ENCODE data around the gene UBE2I. TPM values are rescaled to one million over a fixed set of nuclear protein-coding genes. Genes with fewer than 3 reads are reported as not detected.

UBE2I gene
- total and polyA plus RNA-seq, 2 donors (not counting 1 experiment from before 2014, with no cell fraction given) = 42.1 to 142 TPM

DNA sequence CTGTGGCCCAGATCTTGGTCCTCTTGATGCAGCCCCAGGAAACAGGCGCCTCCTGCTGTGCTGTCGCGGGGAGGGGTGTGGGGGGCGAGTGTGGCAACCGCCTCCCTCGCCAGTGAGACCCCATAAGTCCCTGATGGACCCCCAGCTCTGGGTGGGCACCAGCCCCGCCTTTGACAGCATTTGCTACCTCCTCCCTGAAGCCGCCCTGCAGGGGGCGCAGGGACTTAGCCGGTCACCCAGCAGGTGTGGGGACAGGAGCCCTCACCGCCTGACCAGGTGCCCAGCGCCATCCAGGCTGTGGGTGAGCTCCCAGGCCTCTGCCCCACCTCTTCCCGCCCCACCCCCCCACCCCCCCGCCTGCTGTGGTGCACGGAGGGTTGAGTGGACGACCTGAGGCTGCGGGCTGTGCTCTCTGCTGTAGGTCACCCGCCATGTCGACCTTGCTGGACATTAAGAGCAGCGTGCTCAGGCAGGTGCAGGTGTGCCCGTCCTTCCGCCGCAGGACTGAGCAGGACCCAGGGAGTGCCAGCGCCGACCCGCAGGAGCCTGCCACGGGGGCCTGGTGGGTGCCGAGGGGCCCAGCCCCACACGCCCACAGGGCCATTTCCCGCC, 28.8 kb downstream of the UBE2I start:
- H3K27me3 ChIP-seq (ENCODE audit: control insufficient read depth, insufficient read depth, low read length) = peaks cover 18% of the 10 kb centered on the region
- H3K4me2 ChIP-seq (ENCODE audit: extremely low read depth, insufficient read depth, low read length) = no peak overlapping the region
- no peak overlapping the region for H3K4me3 ChIP-seq (replicated peaks in 1 of 4; ENCODE audit: control extremely low read depth in 1 of 4, insufficient read depth in 1 of 4, low read depth in 3 of 4, low read length in 4 of 4)
- H2AFZ ChIP-seq (ENCODE audit: low read length) = no peak overlapping the region
- H3K9ac ChIP-seq (ENCODE audit: insufficient read depth, low read length) = no peak overlapping the region
- H4K20me1 ChIP-seq (ENCODE audit: control insufficient read depth, extremely low read depth, insufficient read depth, low read length) = no peaks in the 10 kb centered on the region
- H3K79me2 ChIP-seq (ENCODE audit: control insufficient read depth, insufficient read depth, low read length) = no peaks in the 10 kb centered on the region
- H3K4me1 ChIP-seq (ENCODE audit: control insufficient read depth, extremely low read depth, insufficient read depth, low read length) = no peaks in the 10 kb centered on the region
- no peaks in the 10 kb centered on the region for H3K9me3 ChIP-seq (ENCODE audit: control insufficient read depth, insufficient read depth, low read depth, low read length)
- no peaks in the 10 kb centered on the region for H3K36me3 ChIP-seq (ENCODE audit: control insufficient read depth, insufficient read depth, low read length)
- no peak overlapping the region for H3K27ac ChIP-seq (ENCODE audit: insufficient read depth, low read length)
- TF ChIP-seq CTCF (conservative IDR thresholded peaks at IDR 0.05 in 1 of 2, IDR thresholded peaks at IDR 0.05 in 1 of 2; ENCODE audit: low read depth in 1 of 2, low read length in 2 of 2) = peak in 1 of 2 donors; percentile 23
- no peak for TF ChIP-seq EZH2 (IDR thresholded peaks at IDR 0.05; ENCODE audit: low read length, missing control alignments)
- no peak for DNase-seq (ENCODE audit: low read depth in 2 of 2)

DNA sequence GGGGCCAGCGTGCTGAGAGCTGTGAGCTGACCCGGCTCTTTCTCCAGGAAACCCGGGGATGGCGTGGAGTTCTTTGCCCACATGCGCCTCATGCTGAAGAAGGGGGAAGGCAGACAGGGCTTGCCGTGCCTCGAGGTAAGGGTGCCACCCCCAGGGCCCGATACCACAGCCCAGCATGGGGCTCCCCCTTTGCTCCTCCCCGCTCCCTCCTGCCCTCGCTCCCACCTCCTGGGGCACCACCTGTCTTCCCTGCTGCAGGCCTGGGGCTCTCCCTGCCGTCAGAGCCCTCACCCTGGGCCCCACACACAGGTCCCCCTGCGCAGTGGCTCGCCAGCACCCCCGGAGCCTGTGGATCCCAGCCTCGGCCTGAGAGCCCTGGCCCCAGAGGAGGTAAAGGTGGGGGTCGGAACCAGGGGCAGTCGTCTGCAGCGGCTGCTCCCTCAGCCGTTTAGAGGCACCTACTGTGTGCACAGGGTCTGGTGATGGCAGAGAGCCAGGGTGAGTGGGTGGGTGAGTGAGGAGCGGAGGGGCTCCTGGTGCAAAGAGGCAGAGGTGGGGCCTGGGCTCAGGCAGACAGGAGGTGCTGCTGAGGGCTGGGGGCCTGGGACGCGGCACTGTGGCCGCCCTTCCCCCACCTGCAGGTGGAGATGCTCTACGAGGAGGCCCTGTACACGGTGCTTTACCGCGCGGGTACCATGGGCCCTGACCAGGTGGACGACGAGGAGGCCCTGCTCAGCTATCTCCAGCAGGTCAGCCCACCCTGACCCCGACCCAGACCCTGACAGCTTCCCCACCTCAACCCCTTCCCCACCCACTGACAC, 29.6 kb downstream of the UBE2I start:
- H4K20me1 ChIP-seq (ENCODE audit: control insufficient read depth, extremely low read depth, insufficient read depth, low read length) = no peaks in the 10 kb centered on the region
- no peak overlapping the region for H3K27ac ChIP-seq (ENCODE audit: insufficient read depth, low read length)
- H3K36me3 ChIP-seq (ENCODE audit: control insufficient read depth, insufficient read depth, low read length) = no peaks in the 10 kb centered on the region
- no peaks in the 10 kb centered on the region for H3K4me1 ChIP-seq (ENCODE audit: control insufficient read depth, extremely low read depth, insufficient read depth, low read length)
- H3K4me3 ChIP-seq (replicated peaks in 1 of 4; ENCODE audit: control extremely low read depth in 1 of 4, insufficient read depth in 1 of 4, low read depth in 3 of 4, low read length in 4 of 4) = no peak overlapping the region
- no peak overlapping the region for H3K4me2 ChIP-seq (ENCODE audit: extremely low read depth, insufficient read depth, low read length)
- no peaks in the 10 kb centered on the region for H3K9me3 ChIP-seq (ENCODE audit: control insufficient read depth, insufficient read depth, low read depth, low read length)
- no peak overlapping the region for H2AFZ ChIP-seq (ENCODE audit: low read length)
- H3K9ac ChIP-seq (ENCODE audit: insufficient read depth, low read length) = no peak overlapping the region
- H3K27me3 ChIP-seq (ENCODE audit: control insufficient read depth, insufficient read depth, low read length) = peaks cover 11% of the 10 kb centered on the region
- H3K79me2 ChIP-seq (ENCODE audit: control insufficient read depth, insufficient read depth, low read length) = no peaks in the 10 kb centered on the region
- TF ChIP-seq EZH2 (IDR thresholded peaks at IDR 0.05; ENCODE audit: low read length, missing control alignments) (no peak), CTCF (conservative IDR thresholded peaks at IDR 0.05 in 1 of 2, IDR thresholded peaks at IDR 0.05 in 1 of 2; ENCODE audit: low read depth in 1 of 2, low read length in 2 of 2) (no peak)
- no peak for DNase-seq (ENCODE audit: low read depth in 2 of 2)

DNA sequence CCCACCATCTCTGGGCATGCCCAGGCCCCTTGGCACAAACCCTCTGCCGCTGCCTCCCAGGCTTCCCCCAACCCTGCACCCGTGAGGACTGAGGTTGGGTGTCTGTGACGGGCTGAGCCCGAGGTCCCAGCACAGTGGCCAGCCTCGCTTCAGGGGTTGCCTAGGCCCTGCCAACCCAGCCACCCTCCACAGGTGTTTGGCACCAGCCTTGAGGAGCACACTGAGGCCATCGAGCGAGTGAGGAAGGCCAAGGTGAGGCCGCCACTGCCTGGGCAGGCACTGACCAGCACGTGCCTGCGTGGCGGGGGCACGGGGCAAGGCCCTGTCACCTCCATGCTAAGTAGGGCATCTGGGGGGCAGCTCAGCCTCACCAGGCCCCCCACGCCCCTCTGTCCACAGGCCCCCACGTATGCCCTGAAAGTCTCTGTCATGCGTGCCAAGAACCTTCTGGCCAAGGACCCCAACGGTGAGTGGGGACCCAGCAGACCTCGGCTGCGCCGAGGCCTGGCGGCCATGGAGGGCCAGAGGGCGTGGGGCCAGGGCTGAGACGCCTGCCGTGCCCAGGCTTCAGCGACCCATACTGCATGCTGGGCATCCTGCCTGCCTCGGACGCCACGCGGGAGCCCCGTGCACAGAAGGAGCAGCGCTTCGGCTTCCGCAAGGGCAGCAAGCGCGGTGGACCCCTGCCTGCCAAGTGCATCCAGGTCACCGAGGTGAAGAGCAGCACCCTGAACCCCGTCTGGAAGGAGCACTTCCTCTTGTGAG, 31.5 kb downstream of the UBE2I start:
- Histone ChIP-seq H3K9ac (ENCODE audit: insufficient read depth, low read length) (no peak overlapping the region), H3K4me2 (ENCODE audit: extremely low read depth, insufficient read depth, low read length) (no peak overlapping the region), H3K4me1 (ENCODE audit: control insufficient read depth, extremely low read depth, insufficient read depth, low read length) (no peaks in the 10 kb centered on the region), H3K36me3 (ENCODE audit: control insufficient read depth, insufficient read depth, low read length) (no peaks in the 10 kb centered on the region), H3K79me2 (ENCODE audit: control insufficient read depth, insufficient read depth, low read length) (no peaks in the 10 kb centered on the region), H3K9me3 (ENCODE audit: control insufficient read depth, insufficient read depth, low read depth, low read length) (no peaks in the 10 kb centered on the region), H3K27ac (ENCODE audit: insufficient read depth, low read length) (no peak overlapping the region), H3K27me3 (ENCODE audit: control insufficient read depth, insufficient read depth, low read length) (no peaks in the 10 kb centered on the region), H3K4me3 (replicated peaks in 1 of 4; ENCODE audit: control extremely low read depth in 1 of 4, insufficient read depth in 1 of 4, low read depth in 3 of 4, low read length in 4 of 4) (no peak overlapping the region), H2AFZ (ENCODE audit: low read length) (no peak overlapping the region), H4K20me1 (ENCODE audit: control insufficient read depth, extremely low read depth, insufficient read depth, low read length) (no peaks in the 10 kb centered on the region)
- no peak for DNase-seq (ENCODE audit: low read depth in 2 of 2)
- TF ChIP-seq CTCF (conservative IDR thresholded peaks at IDR 0.05 in 1 of 2, IDR thresholded peaks at IDR 0.05 in 1 of 2; ENCODE audit: low read depth in 1 of 2, low read length in 2 of 2) (no peak), EZH2 (IDR thresholded peaks at IDR 0.05; ENCODE audit: low read length, missing control alignments) (no peak)

Measured in fibroblast of lung (primary cell).